NB4 (cell line): ENCODE results near the gene SLFNL1.

ENCODE experiments used
- DNase-seq: peaks from one replicate; pipeline ENCODE4 v3.0.0; 2010; ENCODE audit warnings: low read depth
- H3K4me3 ChIP-seq: one replicate; pipeline ENCODE4 v1.5.1; 2011; ENCODE audit warnings: mild to moderate bottlenecking, low read depth, low read length, moderate library complexity
- CTCF ChIP-seq: IDR thresholded peaks from one replicate; pipeline ENCODE4 v1.5.1; 2012; ENCODE audit warnings: low read depth, low read length
- MAX ChIP-seq: IDR thresholded peaks from 2 replicates; pipeline ENCODE4 v1.6.1; 2011; ENCODE audit warnings: low read depth, low read length
- MYC ChIP-seq: IDR thresholded peaks from 2 replicates; pipeline ENCODE4 v1.6.1; 2011; ENCODE audit warnings: low read depth, low read length
- POLR2A ChIP-seq: IDR thresholded peaks from 2 replicates; pipeline ENCODE4 v1.6.1; 2011; ENCODE audit warnings: mild to moderate bottlenecking; ENCODE audit not compliant: insufficient read length; ENCODE audit errors: extremely low read depth

SLFNL1 gene

GRCh38 chr1:41032147-41032546, 10.6 kb upstream of the SLFNL1 start:
- no peak for DNase-seq
- H3K4me3 ChIP-seq: no peak overlapping the region
- TF ChIP-seq MAX (no peak), MYC (no peak), POLR2A (no peak), CTCF (no peak)

- no peak for TF ChIP-seq POLR2A
- TF ChIP-seq MYC: no peak
- no peak for TF ChIP-seq MAX
- TF ChIP-seq CTCF: no peak
- DNase-seq: no peak
- H3K4me3 ChIP-seq: no peak overlapping the region
Measured at GRCh38 chr1:41030872-41031616, 9.5 kb upstream of the SLFNL1 start.

- DNase-seq: no peak
- H3K4me3 ChIP-seq: no peak overlapping the region
- TF ChIP-seq MAX (no peak), MYC (no peak), CTCF (no peak), POLR2A (no peak)
Measured at GRCh38 chr1:41028034-41028642, 6.6 kb upstream of the SLFNL1 start.

- H3K4me3 ChIP-seq: no peak overlapping the region
- DNase-seq: no peak
- TF ChIP-seq MAX (no peak), MYC (no peak), CTCF (no peak), POLR2A (no peak)
Measured at GRCh38 chr1:41025979-41026819, 4.7 kb upstream of the SLFNL1 start.

GRCh38 chr1:41024953-41025352, 3.4 kb upstream of the SLFNL1 start:
- DNase-seq: no peak
- TF ChIP-seq MAX (no peak), POLR2A (no peak), MYC (no peak), CTCF (no peak)
- H3K4me3 ChIP-seq: no peak overlapping the region
